HG02981 (cell line): ENCODE measurements around the gene SYNE1.

Experiments
- ATAC-seq: cut with Tn5 transposase; IDR thresholded peaks from one replicate; pipeline ENCODE4 v1.9.1; 2021; ENCODE audit warnings: mild to moderate bottlenecking, moderate library complexity; ENCODE audit not compliant: unreplicated experiment

The SYNE1 gene

GRCh38 chr6:152296648-152297376, 340.4 kb downstream of the SYNE1 start:
- no peak for ATAC-seq

GRCh38 chr6:152295920-152296319, 341.2 kb downstream of the SYNE1 start:
- ATAC-seq: no peak

GRCh38 chr6:152295346-152295745, 341.8 kb downstream of the SYNE1 start:
- ATAC-seq: no peak

GRCh38 chr6:152293404-152293803, 343.8 kb downstream of the SYNE1 start:
- ATAC-seq: no peak

GRCh38 chr6:152292555-152292954, 344.6 kb downstream of the SYNE1 start:
- no peak for ATAC-seq

GRCh38 chr6:152290693-152291092, 346.5 kb downstream of the SYNE1 start:
- ATAC-seq: no peak

GRCh38 chr6:152277826-152278329, 359.3 kb downstream of the SYNE1 start:
- no peak for ATAC-seq

GRCh38 chr6:152273638-152274037, 363.5 kb downstream of the SYNE1 start:
- no peak for ATAC-seq

- no peak for ATAC-seq
Measured at GRCh38 chr6:152273002-152273401, 364.2 kb downstream of the SYNE1 start.

GRCh38 chr6:152272486-152272885, 364.7 kb downstream of the SYNE1 start:
- ATAC-seq: no peak

GRCh38 chr6:152271776-152272464, 365.2 kb downstream of the SYNE1 start:
- ATAC-seq: peak; percentile 68

- no peak for ATAC-seq
Measured at GRCh38 chr6:152270301-152270925, 366.7 kb downstream of the SYNE1 start.

- ATAC-seq: no peak
Measured at GRCh38 chr6:152268846-152269442, 368.2 kb downstream of the SYNE1 start.

GRCh38 chr6:152267967-152268845, 369.0 kb downstream of the SYNE1 start:
- no peak for ATAC-seq

- ATAC-seq: no peak
Measured at GRCh38 chr6:152265651-152266050, 371.5 kb downstream of the SYNE1 start.

GRCh38 chr6:152263582-152263981, 373.6 kb downstream of the SYNE1 start:
- ATAC-seq: no peak

GRCh38 chr6:152261179-152261578, 376.0 kb downstream of the SYNE1 start:
- ATAC-seq: no peak

- no peak for ATAC-seq
Measured at GRCh38 chr6:152259234-152259633, 377.9 kb downstream of the SYNE1 start.

- no peak for ATAC-seq
Measured at GRCh38 chr6:152257581-152257980, 379.6 kb downstream of the SYNE1 start.

- no peak for ATAC-seq
Measured at GRCh38 chr6:152250127-152250526, 387.0 kb downstream of the SYNE1 start.
